ENCODE data around the gene ANKS1A.

The ANKS1A gene

GRCh38 chr6:35025232-35026188, 136.5 kb downstream of the ANKS1A start:
- no peak for TF ChIP-seq GATA3 (IDR thresholded peaks at IDR 0.05; ENCODE audit: low read depth, low read length)
- TF ChIP-seq GATA2 (IDR thresholded peaks at IDR 0.05; ENCODE audit: low read depth, low read length): no peak

- TF ChIP-seq GATA2 (IDR thresholded peaks at IDR 0.05; ENCODE audit: low read depth, low read length): no peak
- no peak for TF ChIP-seq GATA3 (IDR thresholded peaks at IDR 0.05; ENCODE audit: low read depth, low read length)
Observed at GRCh38 chr6:35026434-35027222, 137.6 kb downstream of the ANKS1A start.

GRCh38 chr6:35027807-35028206, 138.8 kb downstream of the ANKS1A start:
- no peak for TF ChIP-seq GATA3 (IDR thresholded peaks at IDR 0.05; ENCODE audit: low read depth, low read length)
- no peak for TF ChIP-seq GATA2 (IDR thresholded peaks at IDR 0.05; ENCODE audit: low read depth, low read length)

GRCh38 chr6:35028781-35029769, 140.0 kb downstream of the ANKS1A start:
- TF ChIP-seq GATA2 (IDR thresholded peaks at IDR 0.05; ENCODE audit: low read depth, low read length): no peak
- TF ChIP-seq GATA3 (IDR thresholded peaks at IDR 0.05; ENCODE audit: low read depth, low read length): no peak

GRCh38 chr6:35030099-35030498, 141.0 kb downstream of the ANKS1A start:
- TF ChIP-seq GATA2 (IDR thresholded peaks at IDR 0.05; ENCODE audit: low read depth, low read length): no peak
- no peak for TF ChIP-seq GATA3 (IDR thresholded peaks at IDR 0.05; ENCODE audit: low read depth, low read length)

GRCh38 chr6:35031611-35032529, 142.8 kb downstream of the ANKS1A start:
- TF ChIP-seq GATA2 (IDR thresholded peaks at IDR 0.05; ENCODE audit: low read depth, low read length) (no peak), GATA3 (IDR thresholded peaks at IDR 0.05; ENCODE audit: low read depth, low read length) (no peak)

GRCh38 chr6:35033683-35034082, 144.6 kb downstream of the ANKS1A start:
- TF ChIP-seq GATA3 (IDR thresholded peaks at IDR 0.05; ENCODE audit: low read depth, low read length): no peak
- TF ChIP-seq GATA2 (IDR thresholded peaks at IDR 0.05; ENCODE audit: low read depth, low read length): no peak

GRCh38 chr6:35034411-35035191, 145.5 kb downstream of the ANKS1A start:
- TF ChIP-seq GATA2 (IDR thresholded peaks at IDR 0.05; ENCODE audit: low read depth, low read length): no peak
- no peak for TF ChIP-seq GATA3 (IDR thresholded peaks at IDR 0.05; ENCODE audit: low read depth, low read length)

GRCh38 chr6:35035481-35036030, 146.5 kb downstream of the ANKS1A start:
- TF ChIP-seq GATA2 (IDR thresholded peaks at IDR 0.05; ENCODE audit: low read depth, low read length) (no peak), GATA3 (IDR thresholded peaks at IDR 0.05; ENCODE audit: low read depth, low read length) (no peak)

GRCh38 chr6:35036059-35036827, 147.2 kb downstream of the ANKS1A start:
- TF ChIP-seq GATA3 (IDR thresholded peaks at IDR 0.05; ENCODE audit: low read depth, low read length): no peak
- TF ChIP-seq GATA2 (IDR thresholded peaks at IDR 0.05; ENCODE audit: low read depth, low read length): no peak
